Endothelial cell of umbilical vein (primary cell): ENCODE data around the gene MEN1.

Experiments used
- EZH2 ChIP-seq: IDR thresholded peaks from 2 replicates; pipeline ENCODE4 v1.6.1; 2012; ENCODE audit warnings: borderline replicate concordance, low read depth, mild to moderate bottlenecking, moderate library complexity, low read length, inconsistent platforms; ENCODE audit not compliant: severe bottlenecking
- TF ChIP-seq, protein P1 (sequence below), 2 donors: IDR thresholded peaks; 1 replicate in 1 of 2; 2 replicates in 1 of 2; pipeline ENCODE4 v1.5.1; 2011; ENCODE audit warnings: low read length in 2 of 2, mild to moderate bottlenecking in 2 of 2, moderate library complexity in 2 of 2, control low read depth in 1 of 2, inconsistent platforms in 1 of 2, low read depth in 1 of 2; ENCODE audit not compliant: insufficient read depth in 1 of 2; ENCODE audit errors: extremely low read depth in 1 of 2

DNA sequence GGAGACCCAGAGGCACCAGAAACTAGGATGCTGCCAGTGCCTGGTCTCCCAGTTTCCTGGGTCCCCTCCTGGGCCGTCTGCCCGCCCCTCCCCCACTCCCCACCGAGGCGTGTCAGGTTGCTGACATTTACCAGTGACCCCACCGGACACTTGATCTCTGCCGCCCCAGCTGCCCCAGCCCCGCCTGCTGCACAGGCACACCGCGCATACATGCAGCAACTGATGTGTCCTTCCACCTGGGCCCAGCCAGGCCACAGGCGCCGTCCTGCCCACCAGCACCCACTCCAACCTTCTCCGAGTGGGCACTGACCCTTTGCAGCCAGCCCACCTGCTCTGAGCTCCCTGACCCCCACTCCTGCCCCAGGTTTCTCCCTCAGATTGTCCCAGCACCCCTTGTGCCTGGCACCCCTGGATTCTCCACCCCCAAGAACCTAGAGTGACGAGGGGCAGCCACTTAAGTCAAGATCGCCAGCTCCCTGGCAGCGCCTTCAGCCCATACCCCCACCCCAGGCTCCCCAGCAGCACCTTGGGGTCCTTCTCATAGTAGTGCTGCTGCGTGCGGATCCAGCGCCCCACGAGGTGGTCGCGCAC is 51.1 kb downstream of the MEN1 start:
- TF ChIP-seq, protein P1, sequence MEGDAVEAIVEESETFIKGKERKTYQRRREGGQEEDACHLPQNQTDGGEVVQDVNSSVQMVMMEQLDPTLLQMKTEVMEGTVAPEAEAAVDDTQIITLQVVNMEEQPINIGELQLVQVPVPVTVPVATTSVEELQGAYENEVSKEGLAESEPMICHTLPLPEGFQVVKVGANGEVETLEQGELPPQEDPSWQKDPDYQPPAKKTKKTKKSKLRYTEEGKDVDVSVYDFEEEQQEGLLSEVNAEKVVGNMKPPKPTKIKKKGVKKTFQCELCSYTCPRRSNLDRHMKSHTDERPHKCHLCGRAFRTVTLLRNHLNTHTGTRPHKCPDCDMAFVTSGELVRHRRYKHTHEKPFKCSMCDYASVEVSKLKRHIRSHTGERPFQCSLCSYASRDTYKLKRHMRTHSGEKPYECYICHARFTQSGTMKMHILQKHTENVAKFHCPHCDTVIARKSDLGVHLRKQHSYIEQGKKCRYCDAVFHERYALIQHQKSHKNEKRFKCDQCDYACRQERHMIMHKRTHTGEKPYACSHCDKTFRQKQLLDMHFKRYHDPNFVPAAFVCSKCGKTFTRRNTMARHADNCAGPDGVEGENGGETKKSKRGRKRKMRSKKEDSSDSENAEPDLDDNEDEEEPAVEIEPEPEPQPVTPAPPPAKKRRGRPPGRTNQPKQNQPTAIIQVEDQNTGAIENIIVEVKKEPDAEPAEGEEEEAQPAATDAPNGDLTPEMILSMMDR (IDR thresholded peaks at IDR 0.05; ENCODE audit: extremely low read depth in 1 of 2, insufficient read depth in 1 of 2, low read depth in 1 of 2, low read length in 2 of 2): no peak
- no peak for TF ChIP-seq EZH2
